T47D (cell line): ENCODE data around the gene FXYD5.

Source experiments
- DNase-seq, 2 experiments: peaks; one replicate each; pipeline versions ENCODE4 v3.0.0 to v3.0.0-alpha.2; 2011 to 2012; ENCODE audit warnings: low read depth in 1 of 2, low spot score in 1 of 2
- JUND ChIP-seq: IDR thresholded peaks from 2 replicates; pipeline ENCODE4 v1.6.1; 2012; ENCODE audit warnings: low read depth
- in situ Hi-C: cut with HindIII; loops from 2 replicates; pipeline ENCODE4 v1.10.0; 2016; ENCODE audit warnings: low sequenced_read_pairs, low pct_unique_long_range_greater_than_20kb

Gene FXYD5

GRCh38 chr19:35115177-35115951 lies 39.2 kb upstream of the FXYD5 start, which contains the start of gene FXYD3:
Gene FXYD3, plus strand, starts transcription at chr19:35115823. Its CDS starts 3,554 bp downstream, at chr19:35119377.
- DNase-seq, result no peak
- in situ Hi-C loops, result no loop called here
- no peak for TF ChIP-seq JUND

GRCh38 chr19:35116072-35116801 lies 38.3 kb upstream of the FXYD5 start:
- in situ Hi-C loops, result no loop called here
- peak; percentile 53 to 63 for DNase-seq
- no peak for TF ChIP-seq JUND

DNA sequence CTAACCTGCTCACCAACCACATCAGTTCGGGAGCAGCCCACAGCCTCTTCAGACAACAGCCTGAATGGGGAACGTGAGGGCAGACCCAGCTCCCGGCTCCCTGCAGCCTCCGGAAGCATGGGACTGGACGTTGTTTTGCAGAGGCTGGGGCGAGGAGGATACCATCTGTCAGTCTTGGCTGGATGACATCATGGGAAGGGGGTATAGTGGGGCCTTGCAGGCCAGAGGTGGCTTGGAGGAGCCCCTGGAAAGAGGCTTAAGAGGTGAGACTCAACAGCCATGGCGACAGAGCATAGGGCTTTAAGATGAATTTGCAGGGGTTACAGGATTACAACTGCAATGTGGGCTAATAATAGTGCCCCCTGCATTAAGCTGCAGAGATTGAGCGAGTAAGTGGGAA lies 37.4 kb upstream of the FXYD5 start:
- no peak for DNase-seq
- TF ChIP-seq JUND, result no peak
- in situ Hi-C loops, result no loop called here

- TF ChIP-seq JUND, result no peak
- in situ Hi-C loops, result no loop called here
Measured at GRCh38 chr19:35117799-35118198, 36.7 kb upstream of the FXYD5 start.

GRCh38 chr19:35118268-35119020 lies 36.1 kb upstream of the FXYD5 start:
- in situ Hi-C loops, result no loop called here
- no peak for TF ChIP-seq JUND
- peak in 1 of 2 experiments; percentile 50 for DNase-seq

More at GRCh38 chr19:35117799-35118198, 36.7 kb upstream of the FXYD5 start:
- no peak for DNase-seq

DNA sequence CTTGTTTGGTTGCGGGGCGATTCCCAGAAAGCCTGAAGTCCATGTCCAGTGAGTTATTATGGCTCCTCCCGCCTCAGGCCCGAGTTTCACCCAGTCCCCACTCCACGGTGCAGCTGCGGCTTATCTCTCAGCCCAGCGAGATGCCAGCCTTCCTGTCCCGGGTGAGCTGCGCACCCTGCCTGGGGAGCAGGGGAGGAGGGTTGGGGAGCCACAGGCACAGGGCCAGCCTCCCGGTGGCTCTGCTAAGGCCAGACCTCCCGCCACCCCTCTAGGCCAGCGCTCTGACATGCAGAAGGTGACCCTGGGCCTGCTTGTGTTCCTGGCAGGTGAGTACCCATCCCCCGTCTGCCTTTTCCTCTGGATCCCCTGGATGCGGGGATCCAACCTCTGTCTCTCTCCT lies 35.4 kb upstream of the FXYD5 start:
- no peak for TF ChIP-seq JUND
- in situ Hi-C loops, result no loop called here
- no peak for DNase-seq

DNA sequence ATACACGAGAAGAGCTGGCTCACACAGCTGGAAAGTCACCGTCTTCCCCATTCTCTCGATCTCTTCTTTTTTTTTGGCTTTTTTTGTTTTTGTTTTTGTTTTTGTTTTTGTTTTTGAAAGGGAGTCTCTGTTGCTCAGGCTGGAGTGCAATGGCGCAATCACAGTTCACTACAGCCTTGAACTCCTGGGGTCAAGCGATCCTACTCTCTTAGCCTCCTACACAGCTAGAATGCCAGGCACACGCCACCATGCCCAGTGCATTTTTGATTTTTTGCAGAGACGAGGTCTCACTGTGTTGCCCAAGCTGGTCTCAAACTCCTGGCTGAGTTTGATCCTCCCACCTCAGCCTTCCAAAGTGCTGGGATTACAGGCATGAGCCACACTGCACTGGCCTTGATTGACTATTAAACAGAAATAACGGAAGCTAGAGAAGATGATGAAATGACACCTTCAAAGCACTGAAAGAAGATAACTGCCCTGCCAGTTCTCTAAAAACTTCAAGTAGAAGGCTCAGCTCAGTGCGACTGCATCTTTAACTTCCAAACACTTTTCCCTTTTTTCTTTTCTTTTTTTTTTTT lies 34.9 kb upstream of the FXYD5 start:
- TF ChIP-seq JUND, result no peak
- DNase-seq, result no peak
- in situ Hi-C loops, result no loop called here

DNA sequence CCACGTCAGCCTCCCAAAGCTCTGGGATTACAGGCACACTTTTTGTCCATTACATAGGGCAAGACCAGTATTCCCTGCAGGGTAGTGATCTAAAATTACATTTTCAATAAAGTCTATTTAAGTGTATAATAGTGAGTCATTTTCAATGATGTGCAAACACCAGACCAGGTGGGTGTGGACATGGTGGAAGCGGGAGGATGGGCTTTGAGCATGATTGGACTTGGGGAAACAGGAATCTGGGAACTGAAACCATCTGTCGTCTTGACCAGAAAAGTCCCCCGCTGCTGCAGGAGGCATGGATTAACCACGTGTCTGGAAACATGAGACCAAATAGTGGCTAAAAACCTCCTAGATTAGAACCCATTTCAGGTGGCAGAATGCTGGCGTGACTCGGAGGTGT lies 34.0 kb upstream of the FXYD5 start:
- no peak for TF ChIP-seq JUND
- in situ Hi-C loops, result no loop called here
- no peak for DNase-seq

DNA sequence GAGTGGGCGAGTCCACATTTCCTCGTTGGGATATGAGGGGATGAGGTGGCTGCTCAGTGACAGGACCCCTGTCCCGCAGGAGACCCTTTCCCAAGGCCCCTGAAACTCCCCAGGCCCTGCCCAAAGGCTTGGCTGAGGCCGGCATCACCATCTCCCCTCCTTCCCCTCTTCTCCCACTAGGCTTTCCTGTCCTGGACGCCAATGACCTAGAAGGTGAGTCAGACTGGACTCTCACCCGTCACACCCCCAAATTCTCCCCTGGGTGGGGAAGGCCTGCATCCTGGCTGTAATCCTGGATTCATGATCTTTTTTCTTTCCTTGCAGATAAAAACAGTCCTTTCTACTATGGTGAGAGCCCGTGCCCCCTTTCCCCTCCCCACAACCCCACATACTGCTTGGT lies 33.6 kb upstream of the FXYD5 start:
- no peak for TF ChIP-seq JUND
- no peak for DNase-seq
- in situ Hi-C loops, result no loop called here

DNA sequence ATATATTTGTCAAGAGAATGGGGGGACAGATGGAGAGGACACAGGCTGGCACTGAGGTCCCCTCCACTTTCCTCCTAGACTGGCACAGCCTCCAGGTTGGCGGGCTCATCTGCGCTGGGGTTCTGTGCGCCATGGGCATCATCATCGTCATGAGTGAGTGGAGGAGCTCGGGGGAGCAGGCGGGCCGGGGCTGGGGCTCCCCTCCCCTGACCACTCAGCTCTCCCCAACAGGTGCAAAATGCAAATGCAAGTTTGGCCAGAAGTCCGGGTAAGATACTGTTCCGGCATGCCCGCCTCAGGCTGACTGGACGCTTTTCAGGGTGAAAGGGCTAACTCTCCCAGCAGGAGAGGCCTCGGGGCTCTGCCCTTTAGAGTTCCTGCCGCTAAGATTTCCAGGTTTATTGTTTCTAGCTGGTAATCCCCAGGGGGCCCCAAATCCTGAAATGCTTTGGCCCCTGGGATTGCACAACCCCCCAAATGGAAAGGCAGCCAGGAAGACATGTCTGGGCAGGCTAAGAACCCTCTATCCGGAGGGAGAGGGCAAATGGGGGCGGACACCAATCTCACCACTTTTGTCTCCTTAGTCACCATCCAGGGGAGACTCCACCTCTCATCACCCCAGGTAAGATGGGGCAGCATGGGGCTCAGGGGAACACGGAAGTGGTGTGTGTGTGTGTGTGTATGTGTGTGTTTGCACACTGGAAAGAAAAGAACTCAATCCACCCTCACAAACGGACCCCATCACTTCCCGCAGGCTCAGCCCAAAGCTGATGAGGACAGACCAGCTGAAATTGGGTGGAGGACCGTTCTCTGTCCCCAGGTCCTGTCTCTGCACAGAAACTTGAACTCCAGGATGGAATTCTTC lies 31.6 kb upstream of the FXYD5 start:
- no peak for DNase-seq
- in situ Hi-C loops, result no loop called here
- TF ChIP-seq JUND, result no peak

DNA sequence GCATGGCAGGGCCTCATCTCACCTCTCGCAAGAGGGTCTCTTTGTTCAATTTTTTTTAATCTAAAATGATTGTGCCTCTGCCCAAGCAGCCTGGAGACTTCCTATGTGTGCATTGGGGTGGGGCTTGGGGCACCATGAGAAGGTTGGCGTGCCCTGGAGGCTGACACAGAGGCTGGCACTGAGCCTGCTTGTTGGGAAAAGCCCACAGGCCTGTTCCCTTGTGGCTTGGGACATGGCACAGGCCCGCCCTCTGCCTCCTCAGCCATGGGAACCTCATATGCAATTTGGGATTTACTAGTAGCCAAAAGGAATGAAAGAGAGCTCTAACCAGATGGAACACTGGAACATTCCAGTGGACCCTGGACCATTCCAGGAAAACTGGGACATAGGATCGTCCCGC lies 31.0 kb upstream of the FXYD5 start:
- peak in 1 of 2 experiments; percentile 65 for DNase-seq
- in situ Hi-C loops, result no loop called here
- TF ChIP-seq JUND, result no peak
